Natural killer cell (primary cell): ENCODE results near the gene KRTAP4-4. TPM values are rescaled to one million over a fixed set of nuclear protein-coding genes. Genes with fewer than 3 reads are reported as not detected.

ENCODE experiments used
- ATAC-seq, 3 donors: fragments of 150-1000 bp in 2 of 3; fragments of 200-7000 bp in 1 of 3; cut with Tn5 transposase; 1 replicate in 1 of 3; 2 replicates in 2 of 3; pipeline ENCODE4 v1.10.0; 2021; ENCODE audit warnings: mild to moderate bottlenecking in 2 of 3, moderate library complexity in 2 of 3
- DNase-seq, 2 donors: peaks; one replicate each; pipeline versions ENCODE4 v3.0.0 to v3.0.0-alpha.2; 2013 to 2021; ENCODE audit warnings: mixed read lengths in 1 of 2
- H3K27ac ChIP-seq: one replicate; pipeline ENCODE4 v1.5.1; 2013; ENCODE audit warnings: mild to moderate bottlenecking, low read length
- H3K27me3 ChIP-seq: one replicate; pipeline ENCODE4 v1.6.1; 2013; ENCODE audit warnings: low read length; ENCODE audit not compliant: control insufficient read depth, insufficient read depth
- H3K36me3 ChIP-seq: one replicate; pipeline ENCODE4 v1.6.1; 2013; ENCODE audit warnings: low read length; ENCODE audit not compliant: control insufficient read depth, insufficient read depth
- H3K4me1 ChIP-seq: one replicate; pipeline ENCODE4 v1.6.1; 2013; ENCODE audit warnings: low read length; ENCODE audit not compliant: control insufficient read depth, insufficient read depth
- H3K4me3 ChIP-seq: one replicate; pipeline ENCODE4 v1.5.1; 2013; ENCODE audit warnings: low read length
- H3K9me3 ChIP-seq: one replicate; pipeline ENCODE4 v1.6.1; 2013; ENCODE audit warnings: low read length; ENCODE audit not compliant: control insufficient read depth, insufficient read depth
- H3K27ac Mint-ChIP-seq, 2 donors: one replicate each; pipeline ENCODE4 v1.8.0; 2022; ENCODE audit warnings: mild to moderate bottlenecking in 2 of 2, mixed read lengths in 2 of 2, moderate library complexity in 1 of 2
- H3K27me3 Mint-ChIP-seq, 2 donors: one replicate each; pipeline ENCODE4 v1.8.0; 2022; ENCODE audit warnings: low read depth in 2 of 2, mixed read lengths in 2 of 2
- H3K36me3 Mint-ChIP-seq: one replicate; pipeline ENCODE4 v1.8.0; 2022; ENCODE audit warnings: mixed read lengths
- H3K4me1 Mint-ChIP-seq, 2 donors: one replicate each; pipeline ENCODE4 v1.8.0; 2022; ENCODE audit warnings: mixed read lengths in 2 of 2
- H3K4me3 Mint-ChIP-seq: one replicate; pipeline ENCODE4 v1.8.0; 2022; ENCODE audit warnings: mild to moderate bottlenecking, moderate library complexity, mixed read lengths
- H3K9me3 Mint-ChIP-seq, 2 donors: one replicate each; pipeline ENCODE4 v1.8.0; 2022; ENCODE audit warnings: mixed read lengths in 2 of 2
- WGBS: methylation state at CpG from one replicate; pipeline ENCODE4 v1.1.7; 2013; ENCODE audit warnings: missing lambda C conversion rate; ENCODE audit not compliant: insufficient coverage; 5-methylcytosine and 5-hydroxymethylcytosine counted together
- intact Hi-C: fragments of 100-400 bp; cut with micrococcal nuclease; formaldehyde crosslinking; loops from one replicate; pipeline ENCODE4 v1.14.2; 2022
- total RNA-seq, 4 donors: library from RNA; stranded (reverse); fragments of 120-200 nt in 1 of 4; gene quantifications; one replicate each; pipeline versions ENCODE4 v1.2.3 to v1.2.4, GENCODE V29; 2013 to 2022
- TF ChIP-seq, protein P1 (sequence below): fragments of 200-600 bp; IDR thresholded peaks from one replicate; pipeline ENCODE4 v1.8.0; 2022; ENCODE audit warnings: antibody characterized with exemption

Gene KRTAP4-4
- total RNA-seq, 3 donors from 2014 or later (not counting 1 experiment from before 2014, with no cell fraction given) = not detected

DNA sequence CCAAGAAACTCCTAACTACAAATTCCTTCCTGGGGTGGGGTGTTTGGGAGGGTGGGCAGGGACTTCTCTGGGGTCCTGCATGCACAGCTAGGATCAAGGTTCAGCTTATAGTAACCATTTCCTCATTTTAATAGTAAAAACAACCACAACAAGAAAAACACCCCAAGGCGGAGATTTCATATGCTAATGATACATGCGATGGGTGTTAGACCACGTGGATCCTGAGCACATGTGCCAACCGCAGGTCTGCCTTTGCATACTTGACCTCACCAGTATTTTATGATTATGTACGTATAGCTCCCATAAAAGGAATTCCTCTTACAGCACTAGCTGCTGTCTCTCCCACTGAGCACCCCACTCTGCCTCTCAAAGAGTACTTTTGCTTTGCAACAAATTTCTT, 44.3 kb downstream of the KRTAP4-4 start:
- Histone ChIP-seq H3K27ac (no peak overlapping the region), H3K9me3 (no peaks in the 10 kb centered on the region), H3K4me1 (peaks cover 3% of the 10 kb centered on the region), H3K36me3 (no peaks in the 10 kb centered on the region), H3K27me3 (no peaks in the 10 kb centered on the region), H3K4me3 (no peak overlapping the region)
- Mint-ChIP-seq H3K27me3 (peaks cover 15 to 51% of the 10 kb centered on the region in 2 donors), H3K36me3 (no peaks in the 10 kb centered on the region), H3K9me3 (no peaks in the 10 kb centered on the region), H3K27ac (no peak overlapping the region), H3K4me3 (no peak overlapping the region), H3K4me1 (peaks cover 9 to 11% of the 10 kb centered on the region in 2 donors)
- TF ChIP-seq, protein P1, sequence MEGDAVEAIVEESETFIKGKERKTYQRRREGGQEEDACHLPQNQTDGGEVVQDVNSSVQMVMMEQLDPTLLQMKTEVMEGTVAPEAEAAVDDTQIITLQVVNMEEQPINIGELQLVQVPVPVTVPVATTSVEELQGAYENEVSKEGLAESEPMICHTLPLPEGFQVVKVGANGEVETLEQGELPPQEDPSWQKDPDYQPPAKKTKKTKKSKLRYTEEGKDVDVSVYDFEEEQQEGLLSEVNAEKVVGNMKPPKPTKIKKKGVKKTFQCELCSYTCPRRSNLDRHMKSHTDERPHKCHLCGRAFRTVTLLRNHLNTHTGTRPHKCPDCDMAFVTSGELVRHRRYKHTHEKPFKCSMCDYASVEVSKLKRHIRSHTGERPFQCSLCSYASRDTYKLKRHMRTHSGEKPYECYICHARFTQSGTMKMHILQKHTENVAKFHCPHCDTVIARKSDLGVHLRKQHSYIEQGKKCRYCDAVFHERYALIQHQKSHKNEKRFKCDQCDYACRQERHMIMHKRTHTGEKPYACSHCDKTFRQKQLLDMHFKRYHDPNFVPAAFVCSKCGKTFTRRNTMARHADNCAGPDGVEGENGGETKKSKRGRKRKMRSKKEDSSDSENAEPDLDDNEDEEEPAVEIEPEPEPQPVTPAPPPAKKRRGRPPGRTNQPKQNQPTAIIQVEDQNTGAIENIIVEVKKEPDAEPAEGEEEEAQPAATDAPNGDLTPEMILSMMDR = no peak
- no peak for ATAC-seq
- 52% methylated on average over 5 of the region's 5 CpGs for WGBS
- intact Hi-C loops = no loop called here
- DNase-seq = no peak

GRCh38 chr17:41111151-41111885, 49.2 kb downstream of the KRTAP4-4 start:
- TF ChIP-seq, protein P1 = no peak

More at GRCh38 chr17:41111151-41111885, 49.2 kb downstream of the KRTAP4-4 start:
- Histone ChIP-seq H3K4me3 (no peak overlapping the region), H3K9me3 (no peaks in the 10 kb centered on the region), H3K27ac (no peak overlapping the region), H3K4me1 (no peaks in the 10 kb centered on the region), H3K36me3 (no peaks in the 10 kb centered on the region), H3K27me3 (no peaks in the 10 kb centered on the region)
- Mint-ChIP-seq H3K9me3 (no peaks in the 10 kb centered on the region), H3K4me1 (no peaks in the 10 kb centered on the region), H3K27me3 (peaks cover 10 to 45% of the 10 kb centered on the region in 2 donors), H3K27ac (no peak overlapping the region), H3K36me3 (no peaks in the 10 kb centered on the region), H3K4me3 (no peak overlapping the region)
- ATAC-seq (no peak), DNase-seq (no peak)
- whole genome bisulfite sequencing = 40% methylated on average over 1 of the region's 2 CpGs
- intact Hi-C loops = no loop called here

Other genes with a start within 250 kb of the KRTAP4-4 start
- gene KRT23, start 223.1 kb downstream of the KRTAP4-4 start, total RNA-seq = under 1 TPM in 1 of 3 donors, not detected in 2; 0.83 TPM
- not detected for gene KRT39, start 193.8 kb downstream of the KRTAP4-4 start, total RNA-seq
- not detected for gene KRT40, start 176.4 kb downstream of the KRTAP4-4 start, total RNA-seq
- not detected for gene KRTAP3-3, start 166.6 kb downstream of the KRTAP4-4 start, total RNA-seq
- not detected for gene KRTAP3-2, start 160.8 kb downstream of the KRTAP4-4 start, total RNA-seq
- not detected for gene KRTAP3-1, start 151.6 kb downstream of the KRTAP4-4 start, total RNA-seq
- not detected for gene KRTAP1-5, start 133.5 kb downstream of the KRTAP4-4 start, total RNA-seq
- not detected for gene KRTAP1-4, start 130.6 kb downstream of the KRTAP4-4 start, total RNA-seq
- gene KRTAP1-3, start 125.9 kb downstream of the KRTAP4-4 start, total RNA-seq = not detected
- not detected for gene KRTAP1-1, start 119.3 kb downstream of the KRTAP4-4 start, total RNA-seq
- gene KRTAP2-1, start 113.4 kb downstream of the KRTAP4-4 start, total RNA-seq = not detected
- gene KRTAP2-2, start 105.5 kb downstream of the KRTAP4-4 start, total RNA-seq = not detected
- not detected for gene KRTAP2-3, start 100.6 kb downstream of the KRTAP4-4 start, total RNA-seq
- not detected for gene KRTAP2-4, start 94.9 kb downstream of the KRTAP4-4 start, total RNA-seq
- not detected for gene KRTAP4-7, start 76.6 kb downstream of the KRTAP4-4 start, total RNA-seq
- gene KRTAP4-8, start 62.6 kb downstream of the KRTAP4-4 start, total RNA-seq = not detected
- not detected for gene KRTAP4-16, start 58.5 kb downstream of the KRTAP4-4 start, total RNA-seq
- not detected for gene KRTAP4-9, start 55.4 kb downstream of the KRTAP4-4 start, total RNA-seq
- not detected for gene KRTAP4-11, start 42.4 kb downstream of the KRTAP4-4 start, total RNA-seq
- gene KRTAP4-12, start 36.6 kb downstream of the KRTAP4-4 start, total RNA-seq = not detected
- gene KRTAP4-6, start 20.2 kb downstream of the KRTAP4-4 start, total RNA-seq = not detected
- not detected for gene KRTAP4-5, start 10.9 kb downstream of the KRTAP4-4 start, total RNA-seq
- gene KRTAP4-3, start 7.5 kb upstream of the KRTAP4-4 start, total RNA-seq = not detected
- not detected for gene KRTAP4-2, start 17.5 kb upstream of the KRTAP4-4 start, total RNA-seq
- not detected for gene KRTAP4-1, start 24.2 kb upstream of the KRTAP4-4 start, total RNA-seq
- not detected for gene KRTAP9-1, start 29.1 kb upstream of the KRTAP4-4 start, total RNA-seq
- not detected for gene KRTAP9-2, start 65.9 kb upstream of the KRTAP4-4 start, total RNA-seq
- not detected for gene KRTAP9-3, start 71.7 kb upstream of the KRTAP4-4 start, total RNA-seq
- not detected for gene KRTAP9-8, start 77.3 kb upstream of the KRTAP4-4 start, total RNA-seq
- gene KRTAP9-4, start 88.9 kb upstream of the KRTAP4-4 start, total RNA-seq = not detected
- not detected for gene KRTAP9-9, start 94.6 kb upstream of the KRTAP4-4 start, total RNA-seq
- not detected for gene KRTAP9-6, start 104.6 kb upstream of the KRTAP4-4 start, total RNA-seq
- gene KRTAP9-7, start 115.0 kb upstream of the KRTAP4-4 start, total RNA-seq = not detected
- gene KRTAP29-1, start 142.1 kb upstream of the KRTAP4-4 start, total RNA-seq = not detected
- gene KRTAP16-1, start 148.6 kb upstream of the KRTAP4-4 start, total RNA-seq = under 1 TPM; 0.16 to 0.23 (median 0.23) TPM
- gene KRTAP17-1, start 155.0 kb upstream of the KRTAP4-4 start, total RNA-seq = not detected
- not detected for gene KRT33A, start 190.1 kb upstream of the KRTAP4-4 start, total RNA-seq
- not detected for gene KRT33B, start 209.1 kb upstream of the KRTAP4-4 start, total RNA-seq
- not detected for gene KRT34, start 221.6 kb upstream of the KRTAP4-4 start, total RNA-seq
- not detected for gene KRT31, start 236.9 kb upstream of the KRTAP4-4 start, total RNA-seq